ENCODE results near the gene GDF15. TPM values are rescaled to one million over a fixed set of nuclear protein-coding genes. Genes with fewer than 3 reads are reported as not detected.
"Not testable (repeated sequence)": the region's sequence is repeated elsewhere in the genome, so short reads cannot be mapped to it uniquely, and the experiment has no call there.

The GDF15 gene
- total RNA-seq, 3 donors from 2014 or later, result 13.8 to 28.2 (median 20.4) TPM

GRCh38 chr19:18348171-18348570, 37.8 kb upstream of the GDF15 start:
- intact Hi-C loops (cut with DNase I, micrococcal nuclease), result loop anchor here (10.0 kb wide), 1 partner anchor 57 kb away; no protein-coding TSS in a partner anchor
- peaks cover 3% of the 10 kb centered on the region for H3K4me1 ChIP-seq (ENCODE audit: low read depth)
- ATAC-seq, result no peak
- H3K9me3 ChIP-seq, result no peaks in the 10 kb centered on the region
- no peak overlapping the region for H3K4me3 ChIP-seq
- TF ChIP-seq CTCF (IDR thresholded peaks at IDR 0.05), result no peak
- H3K36me3 ChIP-seq (ENCODE audit: low read depth), result no peaks in the 10 kb centered on the region
- no peak for DNase-seq

DNA sequence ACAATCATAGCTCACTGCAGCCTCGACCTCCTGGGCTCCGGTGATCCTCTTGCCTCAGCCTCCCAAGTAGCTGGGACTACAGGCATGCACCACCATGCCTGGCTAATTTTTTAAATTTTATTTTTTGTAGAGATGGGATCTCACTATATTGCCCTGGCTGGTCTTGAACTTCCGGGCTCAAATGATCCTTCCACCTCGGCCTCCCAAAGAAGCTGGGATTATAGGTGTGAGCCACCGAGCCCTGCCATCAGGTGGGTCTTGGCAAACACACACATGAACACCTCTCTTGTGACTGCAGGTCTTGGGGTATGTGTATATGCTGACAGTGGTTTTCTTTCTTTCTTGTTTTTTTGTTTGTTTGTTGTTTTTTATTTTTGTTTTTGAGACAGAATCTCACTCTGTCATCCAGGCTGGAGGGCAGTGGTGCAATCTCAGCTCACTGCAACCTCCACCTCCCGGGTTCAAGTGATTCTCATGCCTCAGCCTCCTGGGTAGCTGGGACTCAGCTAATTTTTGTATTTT, 37.1 kb upstream of the GDF15 start:
- not testable (repeated sequence) for DNase-seq; ATAC-seq; H3K4me1 ChIP-seq (ENCODE audit: low read depth); H3K36me3 ChIP-seq (ENCODE audit: low read depth); H3K4me3 ChIP-seq; H3K9me3 ChIP-seq
- intact Hi-C loops (cut with DNase I, micrococcal nuclease), result loop anchor here (10.0 kb wide), 1 partner anchor 56 kb away; no protein-coding TSS in a partner anchor

GRCh38 chr19:18349524-18350128, 36.3 kb upstream of the GDF15 start:
- no peaks in the 10 kb centered on the region for H3K36me3 ChIP-seq (ENCODE audit: low read depth)
- ATAC-seq (peak; percentile 81), DNase-seq (peak in 2 of 3 donors; percentile 76 to 81)
- H3K4me3 ChIP-seq, result no peak overlapping the region
- peak; percentile 71 for TF ChIP-seq CTCF (IDR thresholded peaks at IDR 0.05)
- H3K4me1 ChIP-seq (ENCODE audit: low read depth), result no peaks in the 10 kb centered on the region
- H3K9me3 ChIP-seq, result no peaks in the 10 kb centered on the region
- intact Hi-C loops (cut with DNase I, micrococcal nuclease), result loop anchor here (10.0 kb wide), 1 partner anchor 55 kb away; no protein-coding TSS in a partner anchor

DNA sequence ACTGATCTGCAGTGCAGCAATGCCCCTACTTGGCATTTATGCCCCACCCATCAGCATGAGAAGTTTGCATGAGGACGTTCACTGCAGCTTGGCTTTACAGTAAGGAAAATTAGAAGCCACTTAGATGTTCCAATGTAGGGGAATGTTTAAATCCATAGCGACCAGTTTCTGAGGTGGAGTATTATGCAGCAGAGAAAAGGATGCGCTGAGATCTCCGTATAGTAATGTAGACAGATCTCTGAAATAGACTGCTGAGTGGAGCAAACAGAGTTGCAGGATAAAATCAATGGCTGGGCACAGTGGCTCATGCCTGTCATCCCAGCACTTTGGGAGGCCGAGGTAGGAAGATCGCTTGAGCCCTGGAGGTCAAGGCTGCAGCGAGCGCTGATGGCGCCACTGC, 35.5 kb upstream of the GDF15 start:
- intact Hi-C loops (cut with DNase I, micrococcal nuclease), result no loop called here
- ATAC-seq, result no peak
- Histone ChIP-seq H3K4me1 (ENCODE audit: low read depth) (no peaks in the 10 kb centered on the region), H3K36me3 (ENCODE audit: low read depth) (no peaks in the 10 kb centered on the region), H3K4me3 (no peak overlapping the region), H3K9me3 (no peaks in the 10 kb centered on the region)
- TF ChIP-seq CTCF (IDR thresholded peaks at IDR 0.05), result no peak
- DNase-seq, result no peak

GRCh38 chr19:18351544-18351943, 34.4 kb upstream of the GDF15 start:
- no peak overlapping the region for H3K4me3 ChIP-seq
- H3K9me3 ChIP-seq, result no peaks in the 10 kb centered on the region
- DNase-seq, result no peak
- no peaks in the 10 kb centered on the region for H3K4me1 ChIP-seq (ENCODE audit: low read depth)
- intact Hi-C loops (cut with DNase I, micrococcal nuclease), result no loop called here
- no peak for ATAC-seq
- TF ChIP-seq CTCF (IDR thresholded peaks at IDR 0.05), result no peak
- H3K36me3 ChIP-seq (ENCODE audit: low read depth), result no peaks in the 10 kb centered on the region

GRCh38 chr19:18353378-18354005, 32.5 kb upstream of the GDF15 start:
- no peak for TF ChIP-seq CTCF (IDR thresholded peaks at IDR 0.05)
- no peaks in the 10 kb centered on the region for H3K36me3 ChIP-seq (ENCODE audit: low read depth)
- intact Hi-C loops (cut with DNase I, micrococcal nuclease), result no loop called here
- ATAC-seq (no peak), DNase-seq (no peak)
- H3K4me3 ChIP-seq, result no peak overlapping the region
- H3K4me1 ChIP-seq (ENCODE audit: low read depth), result no peaks in the 10 kb centered on the region
- no peaks in the 10 kb centered on the region for H3K9me3 ChIP-seq

GRCh38 chr19:18354743-18355142, 31.2 kb upstream of the GDF15 start:
- H3K4me1 ChIP-seq (ENCODE audit: low read depth); intact Hi-C loops (cut with DNase I, micrococcal nuclease); H3K36me3 ChIP-seq (ENCODE audit: low read depth); H3K4me3 ChIP-seq; DNase-seq; ATAC-seq; H3K9me3 ChIP-seq: not testable (repeated sequence)
